GM19467 (cell line): Measurements from ENCODE around the gene ECT2L.
A peak's percentile ranks its signal among the peaks of the same experiment; 100 is the strongest.

ENCODE experiments used
- ATAC-seq: cut with Tn5 transposase; IDR thresholded peaks from one replicate; pipeline ENCODE4 v1.9.1; 2021; ENCODE audit warnings: mild to moderate bottlenecking, moderate library complexity; ENCODE audit not compliant: unreplicated experiment

Gene ECT2L

DNA sequence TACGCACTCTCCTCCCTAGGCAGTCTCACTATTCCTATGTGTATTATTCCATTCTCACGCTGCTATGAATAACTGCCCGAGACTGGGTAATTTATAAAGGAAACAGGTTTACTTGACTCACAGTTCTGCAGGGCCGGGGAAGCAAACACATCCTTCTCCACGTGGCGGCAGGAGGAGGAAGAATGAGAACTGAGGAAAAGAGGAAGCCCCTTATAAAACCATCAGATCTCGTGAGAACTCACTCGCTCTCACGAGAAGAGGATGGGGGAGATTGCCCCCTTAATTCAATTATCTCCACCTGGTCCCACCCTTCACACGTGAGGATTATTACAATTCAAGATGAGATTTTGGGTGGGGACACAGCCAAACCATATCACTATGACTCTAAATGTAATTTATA is 61.9 kb downstream of the ECT2L start:
- ATAC-seq = no peak

- ATAC-seq = no peak
Observed at GRCh38 chr6:138862456-138862855, 66.6 kb downstream of the ECT2L start.

DNA sequence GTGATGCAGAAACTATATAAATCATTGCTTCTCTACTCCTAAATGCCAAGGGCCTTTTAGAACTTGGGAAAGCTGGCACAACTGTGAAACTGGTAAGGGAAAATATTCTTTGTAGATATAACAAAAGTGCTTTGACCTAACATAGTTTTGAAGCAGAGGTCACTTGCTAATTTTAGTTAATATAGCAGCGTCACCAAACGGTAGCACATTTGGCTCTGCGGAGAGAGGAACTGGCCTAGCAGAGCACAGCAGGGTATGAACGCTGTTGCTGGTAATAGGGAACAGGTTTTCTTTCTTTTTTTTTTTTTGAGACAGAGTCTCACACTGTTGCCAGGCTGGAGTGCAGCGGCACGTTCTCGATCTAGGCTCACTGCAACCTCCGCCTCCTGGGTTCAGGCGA is 67.4 kb downstream of the ECT2L start:
- ATAC-seq = no peak

GRCh38 chr6:138864343-138864890 is 68.5 kb downstream of the ECT2L start:
- no peak for ATAC-seq

DNA sequence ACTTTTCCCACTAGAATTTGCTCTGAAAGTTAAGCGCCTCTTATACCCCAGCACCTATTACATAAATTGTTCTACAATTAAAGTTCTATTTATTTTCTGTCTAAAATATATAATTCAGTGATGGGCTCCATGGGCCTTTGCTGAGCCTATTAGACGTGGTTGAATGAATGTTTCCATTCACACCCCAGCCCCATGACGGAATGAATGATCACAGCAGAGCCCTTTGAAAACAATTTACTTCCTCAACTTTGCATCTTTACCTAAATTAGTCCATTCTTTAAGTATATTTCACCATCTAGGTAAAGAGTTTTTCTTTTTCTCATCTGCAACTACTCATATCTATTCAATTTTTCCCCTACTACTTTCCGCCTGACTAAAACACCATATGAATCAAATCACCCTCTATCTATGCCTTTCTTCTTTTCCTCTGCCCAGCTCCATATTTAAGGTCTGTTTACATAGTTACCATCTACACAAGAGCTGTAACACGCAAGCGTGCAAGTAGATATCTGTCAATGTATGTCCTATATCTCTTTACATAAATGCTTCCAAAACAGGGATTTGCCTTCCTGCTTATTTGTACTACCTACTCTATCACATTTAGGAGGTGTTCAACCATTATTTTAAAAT is 69.7 kb downstream of the ECT2L start:
- ATAC-seq = no peak

DNA sequence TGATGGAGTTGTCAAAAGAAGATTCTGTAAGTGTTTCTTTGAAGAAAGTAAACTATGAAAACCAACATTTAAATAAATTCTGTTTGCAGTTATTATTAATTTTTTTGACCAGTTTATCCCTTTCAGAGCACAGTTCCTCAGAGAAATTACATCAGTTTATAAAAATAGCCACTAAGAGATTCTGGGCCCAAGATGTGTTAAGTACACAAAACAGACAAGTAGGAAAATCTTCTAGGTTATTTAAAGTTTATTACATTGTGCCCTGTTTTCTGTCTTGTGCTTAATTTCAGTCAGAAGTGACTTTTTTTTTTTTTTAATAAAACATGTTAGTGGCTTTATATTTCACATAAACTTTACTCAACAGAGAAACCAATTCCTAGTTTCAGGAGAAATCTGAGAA is 72.3 kb downstream of the ECT2L start:
- ATAC-seq = no peak

DNA sequence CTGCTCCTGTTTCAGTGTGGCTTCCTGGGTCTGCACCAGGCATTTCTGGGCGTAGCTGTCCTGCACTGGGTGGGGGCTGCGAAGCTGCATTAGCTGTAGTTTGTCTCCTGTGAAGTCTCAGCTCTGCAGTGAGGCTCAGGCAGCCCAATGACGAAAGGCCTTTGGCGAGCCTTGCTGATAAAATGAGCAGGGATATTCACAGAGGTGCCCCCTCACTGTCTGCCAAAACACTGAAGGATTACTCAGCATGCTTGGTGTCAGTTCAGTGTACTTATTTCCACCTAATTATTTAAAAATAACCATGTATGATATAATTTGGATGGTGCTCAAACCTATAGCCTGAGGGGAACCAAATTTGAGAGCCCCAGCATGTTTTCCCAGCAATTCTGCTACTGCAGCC is 73.5 kb downstream of the ECT2L start:
- no peak for ATAC-seq

DNA sequence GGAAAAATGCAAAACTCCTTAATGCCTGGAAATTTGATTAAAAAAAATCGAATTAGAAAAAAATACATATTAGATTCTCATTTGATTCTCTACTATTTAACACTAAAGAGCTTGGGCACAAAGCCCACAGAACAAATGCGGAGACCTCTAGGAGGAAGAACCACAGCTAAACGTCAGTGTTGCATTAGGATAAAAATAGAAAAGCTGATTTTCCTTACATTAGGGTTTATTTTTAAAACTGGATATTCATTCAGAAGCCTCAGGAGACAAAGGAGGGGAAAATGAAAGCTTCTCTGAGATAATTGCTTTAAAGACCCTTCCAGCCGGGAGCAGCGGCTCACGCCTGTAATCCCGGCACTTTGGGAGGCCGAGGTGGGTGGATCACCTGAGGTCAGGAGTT is 77.3 kb downstream of the ECT2L start:
- no peak for ATAC-seq

- ATAC-seq = peak; percentile 68
Observed at GRCh38 chr6:138882369-138883017, 86.6 kb downstream of the ECT2L start.

DNA sequence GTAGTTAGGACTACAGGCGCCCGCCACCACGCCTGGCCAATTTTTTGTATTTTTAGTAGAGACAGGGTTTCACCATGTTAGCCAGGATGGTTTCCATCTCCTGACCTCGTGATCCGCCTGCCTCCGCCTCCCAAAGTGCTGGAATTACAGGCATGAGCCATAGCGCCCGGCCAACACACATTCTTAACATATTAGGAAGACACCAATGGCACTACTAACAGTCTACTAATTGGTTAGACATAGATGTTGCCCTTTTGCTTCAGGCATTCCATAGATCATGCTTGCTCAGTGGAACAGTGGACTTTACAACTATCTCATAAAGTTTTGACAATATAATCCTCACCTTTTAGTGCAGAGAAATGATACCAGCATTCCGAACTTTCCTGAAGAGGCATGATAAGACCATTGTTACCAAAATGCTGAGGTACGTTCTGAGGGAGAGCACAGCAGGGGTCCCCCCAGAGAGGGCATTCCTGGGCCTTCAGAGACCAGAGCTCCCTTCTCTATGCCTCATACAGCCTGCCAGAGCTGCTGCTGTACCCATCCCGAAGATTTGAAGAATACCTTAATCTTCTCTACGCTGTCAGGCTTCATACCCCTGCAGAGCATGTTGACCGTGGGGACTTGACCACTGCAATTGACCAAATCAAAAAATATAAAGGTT is 89.4 kb downstream of the ECT2L start:
- no peak for ATAC-seq

- ATAC-seq = no peak
Observed at GRCh38 chr6:138891255-138891986, 95.5 kb downstream of the ECT2L start.

DNA sequence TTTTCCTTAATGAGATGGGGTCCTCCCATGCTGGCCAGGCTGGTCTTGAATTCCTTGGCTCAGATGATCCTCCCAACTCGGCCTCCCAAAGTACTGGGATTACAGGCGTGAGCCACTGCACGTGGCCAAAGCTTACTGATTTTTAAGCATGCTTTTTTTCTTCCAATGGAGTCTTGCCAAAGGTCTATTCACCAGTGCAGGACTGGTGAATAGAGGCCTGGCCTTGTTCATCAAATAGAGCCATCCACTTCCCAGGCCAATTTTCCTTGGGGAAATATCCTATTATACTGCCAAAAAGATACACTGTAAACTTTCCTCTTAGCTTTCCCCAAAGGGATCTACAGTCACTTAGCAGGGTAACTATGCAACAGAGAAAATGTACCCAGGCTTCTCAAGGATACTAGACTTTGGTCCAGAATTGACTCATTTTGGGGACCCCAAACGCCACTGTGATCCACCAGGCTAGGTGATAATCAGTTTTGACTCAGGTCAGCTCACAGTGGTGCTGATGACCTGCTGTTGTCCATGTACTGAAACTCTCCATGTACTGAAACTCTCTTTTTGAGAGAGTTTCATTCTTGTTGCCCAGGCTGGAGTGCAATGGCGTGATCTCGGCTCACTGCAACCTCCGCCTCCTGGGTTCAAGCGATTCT is 100.3 kb downstream of the ECT2L start:
- ATAC-seq = no peak

DNA sequence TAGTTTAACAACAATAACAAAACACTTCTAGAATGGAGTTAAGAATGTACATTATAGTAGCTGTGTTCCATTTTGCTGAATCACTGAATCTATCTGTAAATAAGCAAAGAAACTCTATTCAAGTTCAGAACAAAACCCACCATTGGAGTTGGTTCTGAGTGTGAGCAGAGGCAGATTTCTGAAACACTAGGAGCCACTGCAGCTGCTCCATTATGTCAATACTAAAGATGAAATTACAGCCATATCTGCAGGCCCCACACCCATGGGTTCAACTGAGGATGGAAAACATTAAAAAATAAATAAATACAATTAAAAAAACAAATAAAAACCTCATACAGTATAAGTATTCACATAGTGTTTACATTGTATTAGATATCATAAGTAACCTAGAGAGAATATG is 101.1 kb downstream of the ECT2L start:
- ATAC-seq = no peak

DNA sequence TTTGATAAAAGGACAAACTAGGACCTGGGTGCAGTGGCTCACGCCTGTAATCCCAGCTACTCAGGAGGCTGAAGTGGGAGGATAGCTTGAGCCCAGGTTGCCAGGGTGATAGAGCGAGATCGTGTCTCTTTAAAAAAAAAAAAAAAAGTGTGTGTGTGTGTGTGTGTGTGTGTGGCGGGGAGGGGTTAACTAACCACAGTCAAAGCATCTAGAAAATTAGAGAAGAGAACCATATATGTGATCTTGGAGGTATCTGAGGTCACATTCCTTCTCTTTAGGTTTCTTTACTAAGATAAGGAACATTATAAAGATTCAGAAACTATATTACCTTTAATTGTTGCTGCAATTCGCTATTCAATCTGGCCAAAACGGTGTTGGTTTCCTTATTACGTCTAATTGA is 111.3 kb downstream of the ECT2L start:
- no peak for ATAC-seq

GRCh38 chr6:138909511-138909910 is 113.6 kb downstream of the ECT2L start:
- no peak for ATAC-seq

DNA sequence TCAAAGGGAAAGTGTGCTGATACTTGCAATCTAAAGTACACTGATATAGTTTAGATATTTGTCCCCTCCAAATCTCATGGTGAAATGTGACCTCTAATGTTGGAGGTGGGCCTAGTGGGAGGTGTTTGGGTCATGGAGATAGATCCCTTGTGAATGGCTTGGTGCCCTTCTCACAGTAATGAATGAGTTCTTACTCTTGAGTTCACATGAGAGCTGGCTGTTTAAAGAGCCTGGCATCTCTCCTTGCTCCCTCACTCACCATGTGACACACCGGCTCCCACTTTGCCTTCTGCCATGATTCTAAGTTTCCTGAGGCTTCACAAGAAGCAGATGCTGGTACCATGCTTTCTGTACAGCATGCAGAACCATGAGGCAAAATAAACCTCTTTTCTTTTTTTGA is 114.1 kb downstream of the ECT2L start:
- ATAC-seq = no peak

- no peak for ATAC-seq
Observed at GRCh38 chr6:138912308-138912707, 116.4 kb downstream of the ECT2L start.

DNA sequence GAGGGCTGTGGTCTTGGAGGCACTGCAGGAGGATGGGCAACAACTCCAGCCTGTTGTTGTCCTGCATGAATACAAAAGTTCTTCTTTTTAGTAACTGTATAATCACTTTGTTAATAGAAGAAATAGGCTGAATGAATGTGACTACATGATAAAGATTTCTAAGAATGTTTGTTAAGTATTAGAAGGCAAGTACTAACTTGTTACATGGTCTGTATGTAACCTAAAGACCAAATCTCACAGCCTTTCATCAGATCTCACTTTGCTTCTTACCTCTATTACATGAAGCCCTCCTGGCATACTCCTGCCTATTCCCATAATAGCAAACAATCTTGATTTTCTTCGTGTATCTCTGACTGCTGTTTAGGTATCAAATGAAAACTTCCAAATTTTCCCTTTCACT is 118.8 kb downstream of the ECT2L start:
- ATAC-seq = no peak

DNA sequence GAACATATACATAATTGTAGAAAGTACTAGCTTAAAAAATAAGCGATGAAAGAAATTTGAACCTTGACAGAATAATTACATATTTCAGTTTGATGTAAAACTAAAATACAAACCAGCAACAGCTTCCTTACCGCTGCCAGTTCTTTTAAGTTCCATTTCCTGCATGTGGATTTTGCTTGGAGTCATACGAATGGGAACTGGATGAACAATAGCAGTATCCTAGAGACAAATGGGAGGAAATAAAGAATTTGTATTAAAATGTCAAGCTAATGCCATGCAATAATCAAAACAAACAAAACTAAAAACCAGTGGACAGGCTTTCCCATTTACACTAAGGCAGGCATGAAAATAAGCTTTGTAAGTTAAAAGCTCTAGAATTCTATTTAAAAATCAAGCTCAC is 125.0 kb downstream of the ECT2L start:
- ATAC-seq = no peak

GRCh38 chr6:138923561-138923960 is 127.7 kb downstream of the ECT2L start:
- ATAC-seq = peak; percentile 51

GRCh38 chr6:138925806-138926205 is 129.9 kb downstream of the ECT2L start:
- no peak for ATAC-seq
